GM12865 (cell line): ENCODE measurements around the gene TSEN34.
"Not testable (repeated sequence)": the region's sequence is repeated elsewhere in the genome, so short reads cannot be mapped to it uniquely, and the experiment has no call there.

Experiments
- DNase-seq: peaks from one replicate; pipeline ENCODE4 v3.0.0; 2010; ENCODE audit warnings: low read depth
- H3K4me3 ChIP-seq: 2 replicates; pipeline ENCODE4 v1.5.1; 2011; ENCODE audit warnings: mild to moderate bottlenecking, low read depth, low read length, control low read depth
- CTCF ChIP-seq: IDR thresholded peaks from 2 replicates; pipeline ENCODE4 v1.5.1; 2011; ENCODE audit warnings: low read length, control low read depth, low read depth, inconsistent platforms; ENCODE audit not compliant: insufficient read depth; ENCODE audit errors: missing control alignments

The TSEN34 gene

GRCh38 chr19:54179262-54179852 is 11.8 kb upstream of the TSEN34 start:
- no peak for DNase-seq
- no peak overlapping the region for H3K4me3 ChIP-seq
- no peak for TF ChIP-seq CTCF

GRCh38 chr19:54179921-54180461 is 11.1 kb upstream of the TSEN34 start:
- no peak for DNase-seq
- H3K4me3 ChIP-seq: no peak overlapping the region
- TF ChIP-seq CTCF: no peak

GRCh38 chr19:54180691-54181091 is 10.4 kb upstream of the TSEN34 start:
- H3K4me3 ChIP-seq: no peak overlapping the region
- no peak for DNase-seq
- no peak for TF ChIP-seq CTCF

- H3K4me3 ChIP-seq, DNase-seq: not testable (repeated sequence)
Measured at GRCh38 chr19:54181894-54182293, 9.2 kb upstream of the TSEN34 start.

- H3K4me3 ChIP-seq: no peak overlapping the region
- TF ChIP-seq CTCF: no peak
- no peak for DNase-seq
Measured at GRCh38 chr19:54183431-54183830, 7.7 kb upstream of the TSEN34 start.

- no peak for TF ChIP-seq CTCF
- no peak for DNase-seq
- H3K4me3 ChIP-seq: no peak overlapping the region
Measured at GRCh38 chr19:54186351-54186750, 4.8 kb upstream of the TSEN34 start.

GRCh38 chr19:54186934-54187381 is 4.2 kb upstream of the TSEN34 start:
- no peak for DNase-seq
- H3K4me3 ChIP-seq: no peak overlapping the region
- TF ChIP-seq CTCF: no peak
